Limb (tissue), 2 donors: ENCODE results near the gene GNGT1.

ENCODE experiments used
- DNase-seq, 2 donors: peaks; one replicate each; pipeline ENCODE4 v3.0.0-alpha.2; 2016; ENCODE audit errors: extremely low spot score in 2 of 2

GNGT1 gene

GRCh38 chr7:93906267-93906666 lies at the start of gene GNGT1:
TSS of gene GNGT1 (plus strand) at chr7:93906567. CDS start at chr7:93906747, 180 bp downstream.
- no peak for DNase-seq

DNA sequence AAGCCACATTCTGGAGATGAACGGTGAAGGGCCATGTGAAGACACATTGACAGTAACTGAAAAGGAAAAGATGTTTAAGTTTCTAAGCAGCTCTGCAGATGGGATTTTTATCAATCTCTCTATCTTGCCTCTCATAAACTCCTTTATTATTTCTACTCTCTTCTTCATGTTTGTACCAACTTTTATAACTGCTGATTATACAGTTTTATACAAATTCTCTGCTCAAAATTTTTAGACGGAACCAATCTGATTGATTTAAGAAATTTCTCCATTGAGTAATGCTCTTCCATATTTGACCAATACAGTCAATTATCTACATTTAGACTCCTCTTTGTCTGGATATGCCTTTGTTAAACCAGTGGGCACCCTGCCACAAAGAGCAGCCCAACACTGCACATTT lies 47.5 kb upstream of the GNGT1 start:
- DNase-seq, result no peak

- DNase-seq, result no peak
Observed at GRCh38 chr7:93860261-93860660, 46.1 kb upstream of the GNGT1 start.

DNA sequence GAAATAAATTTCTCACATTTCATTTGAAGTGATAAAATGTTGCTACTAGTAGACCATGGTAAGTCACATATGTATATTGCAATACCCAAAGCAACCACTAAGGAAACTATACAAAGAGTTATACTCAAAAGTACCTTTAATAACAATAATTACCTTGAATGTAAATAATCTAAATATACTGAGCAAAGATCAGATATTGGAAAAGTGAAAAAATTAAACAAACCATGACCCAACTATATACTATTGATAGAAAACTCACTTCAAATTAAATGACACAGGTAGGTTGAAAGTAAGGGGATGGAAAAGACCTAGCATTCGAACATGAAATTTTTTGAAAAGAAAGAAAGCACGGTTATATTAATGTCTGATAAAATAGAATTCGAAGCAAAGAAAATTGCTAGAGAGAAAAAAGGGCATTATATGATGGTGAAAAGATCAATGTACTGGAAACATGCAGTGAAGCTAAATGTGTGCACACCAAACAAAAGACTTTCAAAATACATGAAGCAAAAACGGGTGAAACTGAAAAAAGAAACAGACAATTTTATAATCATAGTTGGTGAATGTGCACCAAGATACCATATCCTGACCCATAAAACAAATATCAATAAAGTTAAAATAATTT lies 44.9 kb upstream of the GNGT1 start:
- no peak for DNase-seq

- DNase-seq, result no peak
Observed at GRCh38 chr7:93862651-93863050, 43.7 kb upstream of the GNGT1 start.

DNA sequence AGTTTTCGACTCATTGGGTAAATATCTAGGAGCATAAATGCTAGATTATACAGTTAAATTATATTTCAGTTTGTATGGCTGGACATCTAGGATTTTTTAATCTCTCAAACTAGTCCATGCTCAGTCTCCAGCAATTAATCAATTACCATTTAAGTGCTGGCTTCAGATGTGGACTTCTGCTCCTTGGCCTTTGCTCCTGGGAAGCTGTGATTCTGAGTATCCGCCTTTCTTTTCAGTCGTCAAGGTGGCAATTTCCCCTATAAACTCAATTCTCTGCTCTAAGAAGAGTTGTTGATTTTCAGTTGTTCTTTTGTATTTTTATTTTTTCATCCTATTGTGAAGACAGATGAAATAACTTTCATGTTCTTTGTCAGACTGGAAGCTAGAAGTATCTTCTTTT lies 39.5 kb upstream of the GNGT1 start:
- no peak for DNase-seq

- no peak for DNase-seq
Observed at GRCh38 chr7:93873998-93874574, 32.3 kb upstream of the GNGT1 start.

- DNase-seq, result no peak
Observed at GRCh38 chr7:93877742-93878141, 28.6 kb upstream of the GNGT1 start.

DNA sequence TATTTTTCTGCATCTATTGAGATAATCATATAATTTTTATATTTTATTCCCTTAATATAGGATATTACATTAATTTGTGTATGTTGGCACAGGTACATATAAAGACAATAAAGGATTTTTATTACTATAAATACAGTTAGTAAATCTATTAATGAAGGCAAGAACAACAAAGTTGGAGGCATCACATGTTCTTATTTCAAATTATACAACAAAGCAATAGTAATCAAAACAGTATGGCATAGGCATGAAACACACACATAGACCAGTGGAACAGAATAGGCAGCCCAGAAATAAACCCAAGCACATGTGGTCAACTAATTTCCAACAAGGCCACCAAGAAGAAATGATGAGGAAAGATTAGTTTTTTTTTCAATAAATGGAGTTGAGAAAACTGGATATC lies 27.0 kb upstream of the GNGT1 start:
- no peak for DNase-seq

GRCh38 chr7:93882468-93882867 lies 23.9 kb upstream of the GNGT1 start:
- no peak for DNase-seq

GRCh38 chr7:93883078-93883916 lies 23.1 kb upstream of the GNGT1 start:
- no peak for DNase-seq

- no peak for DNase-seq
Observed at GRCh38 chr7:93883917-93884345, 22.4 kb upstream of the GNGT1 start.

DNA sequence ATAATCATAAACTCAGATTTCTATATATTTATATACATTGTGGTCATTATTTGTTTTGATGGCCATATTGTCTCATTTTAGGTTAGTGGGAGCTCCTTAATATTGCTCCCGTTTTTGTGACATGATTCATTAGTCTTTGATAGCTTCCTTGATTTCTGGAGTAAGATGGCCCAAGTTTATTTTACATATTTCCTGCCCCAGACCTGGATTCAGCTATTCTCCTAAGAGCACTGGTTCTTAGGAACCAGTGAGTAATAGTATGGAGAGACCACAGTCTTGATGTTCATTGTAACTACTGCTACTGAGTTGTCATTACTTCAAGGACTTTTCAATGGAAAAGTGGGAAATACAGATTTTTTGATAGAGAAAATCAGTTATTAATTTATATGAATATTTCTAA lies 21.8 kb upstream of the GNGT1 start:
- DNase-seq, result no peak

- DNase-seq, result no peak
Observed at GRCh38 chr7:93889261-93889660, 17.1 kb upstream of the GNGT1 start.

DNA sequence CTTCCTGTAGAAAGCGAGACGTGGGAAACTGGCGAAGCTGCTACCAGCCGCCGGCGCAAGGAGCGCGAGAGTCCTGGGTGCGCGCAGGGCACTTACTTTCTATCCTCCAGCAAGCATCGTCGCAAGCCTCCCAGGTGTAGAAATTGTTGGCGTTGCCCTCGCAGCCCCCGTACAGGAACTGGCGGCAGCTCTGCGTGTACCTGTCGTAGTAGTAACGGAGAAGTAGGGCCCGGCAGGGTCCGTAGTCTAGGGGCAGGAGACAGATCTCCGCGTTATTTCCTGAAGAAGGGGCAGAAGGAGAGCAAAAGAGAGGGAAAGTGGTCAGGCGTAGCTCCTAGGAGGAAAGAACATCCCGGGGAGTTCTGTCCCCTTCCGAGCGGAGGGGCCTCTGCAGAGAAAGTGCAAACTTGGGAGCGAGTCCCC lies 16.3 kb upstream of the GNGT1 start:
- DNase-seq, result peak in 1 of 2 donors; percentile 55

GRCh38 chr7:93890464-93891068 lies 15.8 kb upstream of the GNGT1 start, which contains the start of gene TFPI2:
TSS of gene TFPI2 (minus strand) at chr7:93890753. CDS start at chr7:93890678, 75 bp downstream.
- DNase-seq, result peak; percentile 30 to 56

DNA sequence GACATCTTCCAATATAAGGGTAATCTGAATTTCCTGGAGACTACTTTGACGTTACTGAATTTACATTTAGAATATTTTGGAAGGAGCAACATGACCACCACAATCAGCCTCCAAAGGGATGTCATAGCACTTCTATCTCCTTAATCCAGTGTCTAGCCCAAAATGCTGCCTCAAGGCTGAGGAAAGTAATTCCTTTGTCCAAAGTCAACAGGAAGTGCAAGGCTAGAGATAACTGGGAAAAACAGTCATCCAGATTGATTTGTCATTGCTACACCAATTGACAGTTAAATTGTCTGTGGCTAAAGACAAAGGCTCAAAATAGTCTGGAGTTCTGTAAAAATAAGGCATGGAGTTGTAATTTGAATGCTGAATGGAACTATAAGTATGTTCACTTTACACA lies 11.9 kb upstream of the GNGT1 start:
- no peak for DNase-seq

GRCh38 chr7:93894966-93895640 lies 11.3 kb upstream of the GNGT1 start:
- DNase-seq, result no peak

GRCh38 chr7:93895859-93896600 lies 10.3 kb upstream of the GNGT1 start:
- no peak for DNase-seq

DNA sequence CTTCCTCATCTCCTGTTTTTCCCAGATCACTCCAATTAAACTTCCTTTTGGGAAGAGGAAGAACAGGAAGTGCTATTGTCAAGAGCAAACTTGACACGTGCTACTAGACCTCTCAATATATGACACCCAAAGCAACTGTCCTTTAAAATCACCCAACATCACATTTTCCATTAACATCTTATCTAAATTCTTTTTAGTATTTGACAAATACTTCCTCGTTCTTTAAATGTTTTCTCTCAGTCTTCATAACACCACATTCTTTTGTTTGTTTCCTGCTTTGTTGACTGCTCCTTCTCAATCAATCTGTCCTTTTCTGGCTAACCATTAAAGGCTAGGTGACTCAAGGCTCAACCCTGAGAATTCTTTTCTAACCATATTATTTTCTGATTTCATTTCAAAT lies 8.7 kb upstream of the GNGT1 start:
- no peak for DNase-seq
